ENCODE data around the gene STK35. TPM values are rescaled to one million over a fixed set of nuclear protein-coding genes. Genes with fewer than 3 reads are reported as not detected.

STK35 gene
- total and polyA plus RNA-seq, 2 experiments from 2014 or later, result 14.2 to 22.9 TPM

DNA sequence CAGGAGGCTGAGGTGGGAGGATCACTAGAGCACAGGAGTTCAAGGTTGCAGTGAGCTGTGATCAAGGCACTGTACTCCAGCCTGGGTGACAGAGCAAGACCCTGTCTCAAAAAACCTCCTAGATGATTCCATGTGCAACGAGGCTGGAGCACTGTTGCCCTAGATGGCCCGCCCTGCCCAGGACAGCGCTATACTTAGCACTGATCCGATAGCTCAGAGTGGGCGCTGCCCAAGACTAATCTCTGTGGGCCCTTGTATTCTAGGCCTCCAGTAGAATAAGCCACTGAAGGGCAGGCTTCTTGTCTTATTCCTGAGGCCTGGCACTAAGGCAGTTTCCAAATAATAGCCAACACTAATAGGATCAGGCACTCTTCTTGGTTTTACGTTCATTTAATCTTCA lies 41.0 kb downstream of the STK35 start:
- Histone ChIP-seq H2AFZ (no peak overlapping the region), H3K4me2 (no peak overlapping the region), H3K27ac (no peak overlapping the region), H3K9me2 (replicated peaks; ENCODE audit: insufficient read depth) (no peaks in the 10 kb centered on the region), H3K27me3 (no peaks in the 10 kb centered on the region), H3K9me3 (ENCODE audit: low read depth) (no peaks in the 10 kb centered on the region), H3K4me1 (ENCODE audit: insufficient read depth) (no peaks in the 10 kb centered on the region), H3K36me3 (replicated peaks; ENCODE audit: insufficient read depth, low read depth) (no peaks in the 10 kb centered on the region), H4K20me1 (ENCODE audit: insufficient read depth, poor library complexity, severe bottlenecking) (peaks cover 46% of the 10 kb centered on the region), H3K4me3 (no peak overlapping the region), H3K79me2 (peaks cover 43% of the 10 kb centered on the region)
- no peak for DNase-seq (ENCODE audit: low spot score)
- TF ChIP-seq EZH2phosphoT487 (IDR thresholded peaks at IDR 0.05; ENCODE audit: low read depth, severe bottlenecking, unreplicated experiment) (no peak), EZH2 (IDR thresholded peaks at IDR 0.05; ENCODE audit: borderline replicate concordance) (no peak)
- TF ChIP-seq, protein P1, sequence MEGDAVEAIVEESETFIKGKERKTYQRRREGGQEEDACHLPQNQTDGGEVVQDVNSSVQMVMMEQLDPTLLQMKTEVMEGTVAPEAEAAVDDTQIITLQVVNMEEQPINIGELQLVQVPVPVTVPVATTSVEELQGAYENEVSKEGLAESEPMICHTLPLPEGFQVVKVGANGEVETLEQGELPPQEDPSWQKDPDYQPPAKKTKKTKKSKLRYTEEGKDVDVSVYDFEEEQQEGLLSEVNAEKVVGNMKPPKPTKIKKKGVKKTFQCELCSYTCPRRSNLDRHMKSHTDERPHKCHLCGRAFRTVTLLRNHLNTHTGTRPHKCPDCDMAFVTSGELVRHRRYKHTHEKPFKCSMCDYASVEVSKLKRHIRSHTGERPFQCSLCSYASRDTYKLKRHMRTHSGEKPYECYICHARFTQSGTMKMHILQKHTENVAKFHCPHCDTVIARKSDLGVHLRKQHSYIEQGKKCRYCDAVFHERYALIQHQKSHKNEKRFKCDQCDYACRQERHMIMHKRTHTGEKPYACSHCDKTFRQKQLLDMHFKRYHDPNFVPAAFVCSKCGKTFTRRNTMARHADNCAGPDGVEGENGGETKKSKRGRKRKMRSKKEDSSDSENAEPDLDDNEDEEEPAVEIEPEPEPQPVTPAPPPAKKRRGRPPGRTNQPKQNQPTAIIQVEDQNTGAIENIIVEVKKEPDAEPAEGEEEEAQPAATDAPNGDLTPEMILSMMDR (IDR thresholded peaks at IDR 0.05; ENCODE audit: poor library complexity), result no peak
- 95% methylated on average over 6 of the region's 6 CpGs for WGBS (ENCODE audit: low lambda C conversion rate, missing lambda C conversion rate)

DNA sequence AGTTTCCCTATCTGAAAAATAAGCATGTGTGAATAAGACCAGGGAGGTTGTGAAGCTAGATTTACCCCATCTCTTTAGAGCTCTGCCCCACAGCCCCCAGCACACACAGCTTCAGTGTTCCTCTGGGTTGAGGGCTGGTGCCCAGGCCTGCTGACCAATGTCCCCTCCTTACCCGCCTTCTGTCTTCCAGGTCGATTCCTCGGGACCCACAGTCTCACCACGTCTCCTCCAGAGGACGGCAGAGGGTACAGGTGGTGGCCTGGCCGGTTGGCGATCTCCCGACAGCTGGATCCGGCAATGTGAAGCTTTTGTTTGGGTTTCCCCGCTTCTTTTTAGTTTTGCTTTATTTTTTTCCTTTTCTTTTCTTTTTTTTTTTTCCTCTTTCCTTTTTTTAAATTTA lies 42.0 kb downstream of the STK35 start:
- Histone ChIP-seq H3K9me2 (replicated peaks; ENCODE audit: insufficient read depth) (no peaks in the 10 kb centered on the region), H3K4me1 (ENCODE audit: insufficient read depth) (no peaks in the 10 kb centered on the region), H4K20me1 (ENCODE audit: insufficient read depth, poor library complexity, severe bottlenecking) (peaks cover 36% of the 10 kb centered on the region), H2AFZ (no peak overlapping the region), H3K4me3 (no peak overlapping the region), H3K9me3 (ENCODE audit: low read depth) (no peaks in the 10 kb centered on the region), H3K27me3 (no peaks in the 10 kb centered on the region), H3K4me2 (no peak overlapping the region), H3K27ac (no peak overlapping the region), H3K79me2 (peaks cover 36% of the 10 kb centered on the region), H3K36me3 (replicated peaks; ENCODE audit: insufficient read depth, low read depth) (no peaks in the 10 kb centered on the region)
- WGBS (ENCODE audit: low lambda C conversion rate, missing lambda C conversion rate), result 97% methylated on average over 10 of the region's 10 CpGs
- no peak for DNase-seq (ENCODE audit: low spot score)
- TF ChIP-seq, protein P1 (IDR thresholded peaks at IDR 0.05; ENCODE audit: poor library complexity), result no peak
- no peak for TF ChIP-seq EZH2phosphoT487 (IDR thresholded peaks at IDR 0.05; ENCODE audit: low read depth, severe bottlenecking, unreplicated experiment)
- TF ChIP-seq EZH2 (IDR thresholded peaks at IDR 0.05; ENCODE audit: borderline replicate concordance), result no peak

DNA sequence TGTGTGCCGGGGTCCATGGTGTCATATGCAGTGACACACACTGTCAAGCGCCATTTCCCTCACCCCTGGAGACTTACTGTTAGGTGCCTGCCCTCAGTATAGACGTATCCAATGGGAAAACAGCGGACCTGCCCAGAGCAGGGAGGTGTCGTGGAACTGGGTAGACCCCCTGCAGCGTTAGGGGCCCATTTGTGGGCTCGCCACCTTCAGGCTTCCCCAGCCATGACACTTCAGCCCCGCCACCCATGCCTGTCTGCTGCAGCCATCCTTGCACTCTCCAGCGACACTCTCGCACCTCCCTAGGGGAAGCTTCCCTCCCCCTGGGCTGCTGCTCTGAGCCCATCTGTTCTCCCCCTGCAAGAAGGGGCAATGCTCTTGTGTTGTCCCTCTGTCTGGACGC lies 43.2 kb downstream of the STK35 start:
- H3K79me2 ChIP-seq, result peaks cover 24% of the 10 kb centered on the region
- no peaks in the 10 kb centered on the region for H3K9me3 ChIP-seq (ENCODE audit: low read depth)
- TF ChIP-seq EZH2 (IDR thresholded peaks at IDR 0.05; ENCODE audit: borderline replicate concordance), result no peak
- TF ChIP-seq, protein P1 (IDR thresholded peaks at IDR 0.05; ENCODE audit: poor library complexity), result no peak
- TF ChIP-seq EZH2phosphoT487 (IDR thresholded peaks at IDR 0.05; ENCODE audit: low read depth, severe bottlenecking, unreplicated experiment), result no peak
- no peak overlapping the region for H3K4me2 ChIP-seq
- no peak for DNase-seq (ENCODE audit: low spot score)
- H3K4me1 ChIP-seq (ENCODE audit: insufficient read depth), result no peaks in the 10 kb centered on the region
- H3K36me3 ChIP-seq (replicated peaks; ENCODE audit: insufficient read depth, low read depth), result no peaks in the 10 kb centered on the region
- no peaks in the 10 kb centered on the region for H3K9me2 ChIP-seq (replicated peaks; ENCODE audit: insufficient read depth)
- WGBS (ENCODE audit: low lambda C conversion rate, missing lambda C conversion rate), result 93% methylated on average over 11 of the region's 11 CpGs
- H4K20me1 ChIP-seq (ENCODE audit: insufficient read depth, poor library complexity, severe bottlenecking), result peaks cover 26% of the 10 kb centered on the region
- H3K27me3 ChIP-seq, result no peaks in the 10 kb centered on the region
- no peak overlapping the region for H3K27ac ChIP-seq
- H2AFZ ChIP-seq, result no peak overlapping the region
- no peak overlapping the region for H3K4me3 ChIP-seq

DNA sequence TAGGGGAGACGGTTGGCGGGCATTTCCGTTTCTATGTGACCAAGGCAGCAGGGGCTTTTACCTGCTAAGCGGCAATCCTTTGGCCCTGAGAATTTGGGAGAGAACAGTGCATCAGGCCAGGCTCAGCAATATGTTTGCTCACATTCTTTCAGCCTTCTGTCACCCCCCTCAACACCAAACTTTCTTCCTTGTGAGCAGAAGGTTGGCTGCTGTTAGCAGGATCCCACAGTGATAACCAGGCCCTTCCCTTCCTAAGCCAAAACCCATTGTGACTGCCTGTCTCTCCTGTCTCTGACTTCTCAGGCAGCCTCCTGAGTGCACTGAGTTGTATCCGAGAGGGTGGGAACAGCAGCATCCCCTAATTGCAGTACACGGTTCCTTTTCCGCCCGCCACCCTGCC lies 43.7 kb downstream of the STK35 start:
- peaks cover 21% of the 10 kb centered on the region for H4K20me1 ChIP-seq (ENCODE audit: insufficient read depth, poor library complexity, severe bottlenecking)
- DNase-seq (ENCODE audit: low spot score), result no peak
- no peaks in the 10 kb centered on the region for H3K9me3 ChIP-seq (ENCODE audit: low read depth)
- no peaks in the 10 kb centered on the region for H3K4me1 ChIP-seq (ENCODE audit: insufficient read depth)
- 94% methylated on average over 8 of the region's 8 CpGs for WGBS (ENCODE audit: low lambda C conversion rate, missing lambda C conversion rate)
- H3K36me3 ChIP-seq (replicated peaks; ENCODE audit: insufficient read depth, low read depth), result no peaks in the 10 kb centered on the region
- no peak overlapping the region for H2AFZ ChIP-seq
- TF ChIP-seq, protein P1 (IDR thresholded peaks at IDR 0.05; ENCODE audit: poor library complexity), result no peak
- TF ChIP-seq EZH2 (IDR thresholded peaks at IDR 0.05; ENCODE audit: borderline replicate concordance) (no peak), EZH2phosphoT487 (IDR thresholded peaks at IDR 0.05; ENCODE audit: low read depth, severe bottlenecking, unreplicated experiment) (no peak)
- H3K9me2 ChIP-seq (replicated peaks; ENCODE audit: insufficient read depth), result no peaks in the 10 kb centered on the region
- no peak overlapping the region for H3K4me3 ChIP-seq
- H3K27ac ChIP-seq, result no peak overlapping the region
- H3K4me2 ChIP-seq, result no peak overlapping the region
- peaks cover 20% of the 10 kb centered on the region for H3K79me2 ChIP-seq
- H3K27me3 ChIP-seq, result no peaks in the 10 kb centered on the region
